GM18907 (cell line): ENCODE measurements around the gene NUAK1.

ENCODE experiments used
- ATAC-seq: cut with Tn5 transposase; IDR thresholded peaks from one replicate; pipeline ENCODE4 v1.9.1; 2021; ENCODE audit warnings: mild to moderate bottlenecking, moderate library complexity; ENCODE audit not compliant: unreplicated experiment

Gene NUAK1

DNA sequence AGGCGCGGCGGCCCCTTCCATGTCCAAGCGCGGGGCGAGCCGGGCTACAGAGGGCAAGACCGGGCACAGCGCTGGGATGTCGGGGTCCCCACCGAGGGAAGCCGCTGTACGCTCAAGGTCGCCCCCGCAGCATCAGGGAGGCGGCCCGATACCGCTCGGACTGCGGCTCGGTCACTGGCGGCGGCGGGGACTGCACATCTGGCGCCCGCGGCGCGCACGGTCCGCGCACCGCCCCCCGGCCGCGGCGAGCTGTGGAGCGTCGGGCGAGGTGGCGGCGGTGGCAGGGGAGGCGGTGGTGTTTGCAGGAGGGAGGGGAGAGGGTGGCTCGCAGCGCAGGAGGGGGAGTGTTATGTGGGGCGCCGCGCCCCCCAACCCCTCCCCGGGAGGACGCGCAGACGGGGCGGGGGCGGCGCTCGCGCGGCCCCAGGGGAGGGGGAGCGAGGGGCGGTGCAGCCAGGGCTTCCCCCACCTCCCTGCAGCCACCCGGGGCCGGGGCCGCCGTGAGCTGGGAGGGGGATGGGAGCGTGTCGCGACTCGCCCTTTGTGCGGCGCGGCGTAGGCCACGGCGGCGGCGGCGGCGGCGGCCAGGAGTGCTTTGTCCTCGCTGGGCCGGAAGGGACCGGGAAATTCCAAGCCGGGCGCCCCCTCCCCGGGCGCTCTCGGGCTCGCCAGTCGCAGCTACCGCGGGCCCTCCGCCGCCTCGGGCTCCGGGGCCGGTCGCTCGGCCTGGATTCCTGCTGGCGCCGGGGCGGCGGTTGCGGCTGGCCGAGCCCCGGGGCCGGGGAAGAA lies at the start of gene NUAK1:
NUAK1 (minus strand) TSS at position 322 of the 789 bp plus-strand sequence; CDS start at position 21, 301 bp downstream.
- ATAC-seq, result no peak

DNA sequence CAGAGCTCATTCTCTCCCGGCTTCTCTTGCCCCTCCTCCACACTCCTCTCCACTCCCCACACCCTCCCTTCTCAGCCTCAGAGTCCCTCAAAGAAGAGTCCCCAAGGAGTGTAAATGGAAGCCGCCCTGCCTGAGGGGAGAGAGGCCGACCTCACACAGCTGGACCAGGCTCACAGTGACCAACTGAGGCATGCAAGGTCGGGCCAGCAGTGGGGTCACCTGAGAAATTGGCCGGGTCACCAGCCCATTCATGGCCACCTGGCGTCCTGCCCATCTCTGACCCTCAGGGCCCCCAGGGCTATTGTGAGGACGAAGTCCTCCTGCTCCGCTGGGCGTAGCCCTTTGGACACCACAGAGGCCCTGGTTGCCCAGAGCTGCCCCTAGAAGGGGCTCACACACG lies 49.5 kb upstream of the NUAK1 start:
- no peak for ATAC-seq

DNA sequence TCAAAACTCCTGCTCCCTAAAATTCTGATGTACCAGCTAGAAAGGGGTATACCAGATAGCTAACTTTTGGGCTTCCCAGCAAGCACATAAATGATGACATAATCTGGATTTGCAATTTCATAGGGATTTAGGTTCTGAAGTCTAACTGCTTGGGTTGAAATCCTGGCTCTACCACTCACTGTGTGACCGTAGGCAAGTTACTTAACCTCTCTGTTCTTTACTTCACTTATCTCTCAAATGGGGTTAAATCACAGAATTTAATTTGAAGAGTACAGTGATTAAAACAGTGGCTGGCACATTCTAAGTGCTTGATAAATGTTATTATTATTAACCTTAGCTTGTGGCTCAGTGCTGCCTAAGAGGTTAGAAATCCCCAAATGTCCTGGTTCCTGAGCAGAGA lies 49.1 kb upstream of the NUAK1 start:
- ATAC-seq, result no peak

DNA sequence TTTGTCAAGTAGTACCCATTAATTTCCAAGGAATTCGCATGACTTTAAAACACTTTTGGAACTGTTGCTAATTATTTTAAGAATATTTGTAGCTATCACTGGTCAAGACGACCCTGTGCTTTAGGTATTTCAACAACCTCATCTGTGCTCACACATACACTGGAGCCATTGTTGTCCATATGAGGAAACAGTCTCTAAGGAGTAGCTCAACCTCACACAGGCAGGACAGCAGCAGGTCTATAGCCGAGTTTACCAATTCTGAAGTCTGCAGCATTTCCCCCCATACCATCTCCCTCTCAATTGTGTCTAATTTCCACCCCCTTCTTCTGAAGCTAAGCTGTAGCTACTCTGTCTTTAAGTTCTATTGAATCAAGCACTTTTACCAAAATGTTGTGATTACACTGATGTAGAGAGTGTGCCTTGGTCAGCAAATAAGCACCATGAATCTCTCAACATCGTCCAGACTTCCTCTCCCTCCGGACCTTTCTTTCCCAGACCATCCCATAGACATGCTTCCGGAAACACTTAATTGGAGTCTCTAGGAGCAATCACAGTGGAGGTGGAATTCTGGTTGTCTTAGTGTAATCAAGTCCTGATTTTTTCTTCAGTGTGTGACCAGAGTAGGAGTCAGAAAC lies 48.5 kb upstream of the NUAK1 start:
- no peak for ATAC-seq

DNA sequence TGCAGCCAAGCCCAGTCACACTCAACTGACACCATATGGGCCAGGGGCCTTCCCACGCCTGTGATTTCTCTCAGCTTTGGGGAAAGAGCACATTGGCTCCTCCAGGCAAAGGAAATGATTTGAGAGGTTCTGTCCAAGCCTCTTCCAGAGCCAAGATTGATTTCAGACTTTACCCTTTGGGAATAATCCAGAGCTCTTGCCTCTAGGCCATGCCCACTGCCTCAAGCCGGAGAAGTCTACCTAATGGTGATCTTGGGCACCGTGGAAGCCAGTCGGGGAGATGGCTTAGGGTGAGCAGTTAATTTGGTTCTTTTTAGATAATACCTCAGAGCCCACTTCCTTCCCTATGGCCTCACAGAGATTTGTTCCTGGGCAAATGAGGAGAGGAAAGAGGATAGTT lies 45.0 kb upstream of the NUAK1 start:
- ATAC-seq, result no peak

DNA sequence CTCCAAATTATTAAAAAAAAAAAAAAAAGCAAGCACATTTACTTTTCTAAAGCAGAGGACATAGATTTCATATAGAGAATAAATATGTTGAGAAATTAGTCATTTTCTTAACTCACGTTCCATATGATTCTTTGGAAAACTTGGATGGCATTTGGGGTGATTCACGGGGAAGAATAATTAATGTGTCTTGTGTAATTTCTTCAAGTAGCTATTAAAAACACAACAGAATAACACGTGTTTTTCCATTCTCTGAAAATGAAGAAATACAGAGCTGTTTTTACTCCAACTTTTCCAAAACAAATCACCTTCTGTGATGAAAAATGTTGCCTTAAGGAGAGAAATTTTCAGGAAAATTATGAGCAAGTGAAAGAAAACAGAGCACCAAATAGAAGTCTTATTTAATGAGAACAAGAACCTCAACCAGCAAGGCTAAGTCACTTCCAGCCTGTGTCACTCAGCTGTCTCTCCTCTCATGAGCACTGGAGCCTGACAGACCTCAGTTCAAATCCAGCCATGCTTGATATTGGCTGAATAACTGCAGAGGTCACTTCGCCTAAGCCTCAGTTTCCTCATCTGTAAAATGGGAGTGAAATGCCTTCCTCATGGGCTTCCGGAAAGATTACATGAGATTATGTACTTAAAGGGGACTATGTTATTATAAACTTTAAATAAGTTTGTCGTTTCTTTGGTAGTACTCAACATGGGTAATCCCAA lies 42.8 kb upstream of the NUAK1 start:
- no peak for ATAC-seq

DNA sequence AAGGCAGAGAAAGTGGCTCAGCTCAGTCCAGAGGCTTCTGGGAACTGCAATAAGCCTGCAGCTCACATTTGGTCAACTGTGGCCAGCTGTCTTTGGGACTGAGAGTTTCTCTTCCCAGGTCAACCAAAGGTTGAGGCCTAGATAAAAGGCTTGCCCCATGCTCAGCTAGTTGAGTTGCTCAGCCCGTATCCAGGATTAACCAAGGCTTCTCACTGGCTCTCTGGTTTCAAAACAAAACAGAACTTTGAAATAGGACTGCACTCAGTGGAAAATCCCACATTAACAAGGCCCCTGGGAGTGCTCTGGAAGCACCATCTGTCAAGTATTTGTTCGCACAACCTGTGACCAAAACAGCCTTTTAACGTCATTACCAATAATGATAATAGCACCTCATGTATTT lies 40.3 kb upstream of the NUAK1 start:
- ATAC-seq, result no peak

DNA sequence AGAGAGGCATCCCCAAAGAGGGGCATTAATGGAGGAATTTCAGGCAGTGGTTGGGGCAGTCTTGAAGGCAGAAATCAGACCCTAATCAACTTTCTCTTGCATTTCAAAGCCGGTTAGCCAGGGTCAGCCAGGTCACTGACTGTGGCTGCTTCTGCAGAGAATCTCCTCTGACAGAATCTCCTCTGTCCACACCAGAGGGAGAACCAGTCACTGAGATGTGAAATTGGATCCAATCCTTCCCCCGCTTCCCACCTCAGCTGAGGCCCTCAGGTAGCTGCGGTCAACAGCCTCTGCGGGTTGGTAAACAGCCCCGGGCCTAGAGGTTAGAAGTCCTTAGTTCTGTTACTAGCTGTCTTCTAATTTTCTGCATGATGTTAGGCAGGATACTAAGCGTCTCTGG lies 39.8 kb upstream of the NUAK1 start:
- no peak for ATAC-seq

DNA sequence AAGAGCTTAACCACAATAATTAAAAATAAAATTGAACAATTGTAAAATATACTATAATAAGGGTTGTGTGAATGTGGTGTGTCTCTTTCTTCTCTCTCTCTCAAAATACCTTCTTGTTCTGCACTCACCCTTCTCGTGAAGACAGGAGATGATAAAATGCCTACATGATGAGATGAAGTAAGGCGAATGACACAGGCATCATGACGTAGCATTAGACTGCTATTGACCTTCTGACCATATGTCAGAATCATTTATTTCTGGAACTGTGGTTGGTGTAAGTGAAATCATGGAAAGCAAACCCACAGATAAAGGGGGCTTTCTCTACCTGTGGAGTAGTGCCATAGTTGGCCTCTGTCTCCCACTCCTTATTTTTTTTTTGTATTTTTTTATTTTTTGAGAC lies 37.8 kb upstream of the NUAK1 start:
- no peak for ATAC-seq

DNA sequence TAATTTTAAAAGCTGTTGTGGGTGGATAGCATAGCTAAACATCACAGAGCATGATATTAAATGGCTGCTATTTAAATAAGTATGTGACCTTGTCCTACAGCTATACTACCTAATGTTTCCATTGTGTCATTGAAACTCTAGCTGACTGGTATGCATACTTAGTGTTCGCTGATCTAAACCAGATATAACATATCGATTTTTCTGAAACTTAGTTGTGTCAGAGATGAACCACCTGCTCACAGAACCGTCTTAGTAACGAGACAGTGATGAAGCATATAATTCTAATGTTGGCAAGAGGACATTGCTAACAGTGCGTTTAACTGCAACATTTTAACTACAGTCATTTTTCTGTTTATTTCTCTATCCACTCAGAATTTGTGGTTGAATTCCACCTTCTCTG lies 36.1 kb upstream of the NUAK1 start:
- no peak for ATAC-seq

DNA sequence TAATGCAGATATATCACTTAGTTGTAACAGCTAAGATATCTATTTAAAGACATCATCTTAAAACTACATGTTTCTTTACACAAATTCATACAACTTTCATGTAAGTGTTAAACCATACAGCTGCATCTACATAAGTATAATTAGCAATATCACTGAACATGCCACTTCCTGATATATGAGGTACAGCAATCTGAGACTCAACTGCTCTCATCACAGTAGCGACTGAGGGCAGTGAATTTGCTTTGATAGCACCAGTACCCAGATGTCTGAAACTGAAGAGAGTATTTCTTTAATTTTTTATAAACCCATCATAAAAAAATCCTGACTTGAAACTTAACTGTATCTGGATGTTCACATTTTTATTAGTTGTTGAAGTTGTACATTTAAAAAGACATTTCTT lies 34.7 kb upstream of the NUAK1 start:
- ATAC-seq, result no peak

DNA sequence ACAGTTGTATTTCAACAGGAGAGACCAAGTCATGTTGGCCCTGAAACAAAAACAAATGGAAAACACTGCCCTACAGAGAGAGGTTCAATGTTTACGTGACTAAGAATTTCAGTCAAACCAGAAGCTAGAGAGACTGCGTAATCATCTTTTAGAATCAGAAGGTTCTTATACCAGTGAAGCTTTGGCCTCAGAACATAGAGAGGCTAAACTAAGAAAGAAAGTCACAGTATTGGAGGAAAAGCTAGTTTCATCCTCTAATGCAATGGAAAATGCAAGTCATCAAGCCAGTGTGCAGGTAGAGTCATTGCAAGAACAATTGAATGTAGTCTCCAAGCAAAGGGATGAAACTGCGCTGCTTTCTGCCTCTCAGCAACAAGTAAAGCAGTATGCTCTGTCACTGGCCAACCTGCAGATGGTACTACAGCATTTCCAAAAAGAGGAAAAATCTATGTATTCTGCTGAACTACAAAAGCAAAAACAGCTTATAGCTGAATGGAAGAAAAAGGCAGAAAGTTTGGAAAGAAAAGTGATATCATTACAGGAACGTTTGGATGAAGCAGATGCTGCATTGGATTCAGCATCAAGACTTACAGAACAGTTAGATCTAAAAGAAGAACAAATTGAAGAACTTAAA lies 32.5 kb upstream of the NUAK1 start:
- ATAC-seq, result no peak

DNA sequence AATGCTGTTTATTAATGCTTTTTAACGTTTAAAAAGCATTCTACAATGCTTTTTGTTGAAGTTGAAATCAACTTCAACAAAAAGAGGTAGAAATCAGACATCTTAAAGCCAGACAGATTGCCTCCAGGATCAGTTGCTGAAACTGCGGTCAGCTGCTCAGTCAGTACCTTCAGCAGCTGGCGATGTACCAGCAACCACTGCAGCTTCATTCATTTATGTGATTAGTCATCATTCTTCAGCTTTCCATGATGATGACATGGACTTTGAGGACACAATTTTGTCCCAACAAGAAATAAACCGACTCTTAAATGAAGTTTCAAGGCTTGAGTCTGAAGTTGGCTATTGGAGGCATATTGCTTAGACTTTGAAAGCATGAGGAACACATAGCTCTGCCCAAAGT lies 31.5 kb upstream of the NUAK1 start:
- ATAC-seq, result no peak

DNA sequence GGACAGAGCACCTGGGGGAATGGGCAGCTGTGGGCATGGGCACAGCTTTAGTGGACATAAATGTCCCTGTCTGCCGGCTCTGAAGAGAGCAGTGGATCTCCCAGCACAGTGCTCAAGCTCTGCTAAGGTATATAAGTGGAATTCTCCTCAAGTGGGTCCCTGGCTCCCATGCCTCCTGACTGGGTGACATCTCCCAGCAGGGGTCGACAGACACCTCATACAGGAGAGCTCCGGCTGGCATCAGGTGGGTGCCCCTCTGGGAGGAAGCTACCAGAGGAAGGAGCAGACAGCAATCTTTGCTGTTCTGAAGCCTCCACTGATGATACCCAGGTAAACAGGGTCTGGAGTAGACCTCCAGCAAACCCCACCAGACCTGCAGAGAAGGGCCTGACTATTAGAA lies 25.0 kb upstream of the NUAK1 start:
- no peak for ATAC-seq

DNA sequence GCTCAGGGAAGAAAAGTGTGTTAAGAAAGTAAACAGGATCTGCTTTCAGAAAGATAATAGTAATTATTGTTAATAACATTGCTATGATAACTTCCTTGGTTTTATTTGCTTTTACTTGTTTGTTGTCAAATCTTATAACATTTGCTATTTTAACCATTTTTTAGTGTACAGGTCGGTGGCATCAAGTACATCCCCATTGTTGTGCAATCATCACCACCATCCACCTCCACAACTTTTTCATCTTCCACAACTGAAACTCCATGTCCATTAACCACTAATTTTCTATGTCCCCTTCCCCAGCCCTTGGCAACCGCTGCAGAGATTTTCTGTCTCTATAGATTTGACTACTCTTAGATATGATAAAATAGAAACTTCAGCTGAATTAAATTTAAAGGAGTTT lies 22.7 kb upstream of the NUAK1 start:
- ATAC-seq, result no peak

DNA sequence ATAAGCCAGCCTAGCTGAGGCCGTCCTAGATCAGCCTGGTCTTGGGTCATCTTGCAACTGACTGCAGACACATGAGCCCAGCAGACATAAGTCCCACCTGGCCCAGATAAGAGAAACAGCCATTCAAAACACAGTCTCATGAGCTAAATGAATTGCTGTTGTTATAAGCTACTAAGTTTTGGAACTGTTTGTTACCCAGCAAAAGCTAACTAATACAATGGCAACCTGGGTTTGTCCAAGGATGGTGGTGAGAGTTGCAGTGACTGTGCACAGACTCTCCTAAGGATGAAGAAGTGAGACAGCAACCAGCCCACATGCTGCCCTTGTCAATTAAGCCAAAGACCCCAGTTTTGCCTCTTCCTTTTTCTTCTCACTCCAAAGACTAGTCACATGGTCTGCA lies 22.2 kb upstream of the NUAK1 start:
- ATAC-seq, result no peak

DNA sequence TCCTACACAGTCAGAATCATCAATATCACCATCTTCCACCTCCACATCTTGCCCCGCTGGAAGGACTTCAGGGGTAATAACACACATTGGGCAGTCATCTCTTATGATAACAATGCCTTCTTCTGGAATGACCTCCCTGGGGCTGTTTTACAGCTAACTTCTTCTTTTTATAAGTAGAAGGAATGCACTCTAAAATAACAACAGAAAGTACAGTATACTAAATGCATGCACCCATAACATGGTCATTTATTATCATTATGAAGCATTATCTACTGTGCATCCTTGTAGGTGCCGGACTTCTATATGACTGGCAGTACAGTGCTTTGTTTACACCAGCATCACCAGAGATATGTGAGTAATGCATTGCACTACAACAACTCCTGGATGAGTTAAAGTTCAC lies 19.0 kb upstream of the NUAK1 start:
- no peak for ATAC-seq

DNA sequence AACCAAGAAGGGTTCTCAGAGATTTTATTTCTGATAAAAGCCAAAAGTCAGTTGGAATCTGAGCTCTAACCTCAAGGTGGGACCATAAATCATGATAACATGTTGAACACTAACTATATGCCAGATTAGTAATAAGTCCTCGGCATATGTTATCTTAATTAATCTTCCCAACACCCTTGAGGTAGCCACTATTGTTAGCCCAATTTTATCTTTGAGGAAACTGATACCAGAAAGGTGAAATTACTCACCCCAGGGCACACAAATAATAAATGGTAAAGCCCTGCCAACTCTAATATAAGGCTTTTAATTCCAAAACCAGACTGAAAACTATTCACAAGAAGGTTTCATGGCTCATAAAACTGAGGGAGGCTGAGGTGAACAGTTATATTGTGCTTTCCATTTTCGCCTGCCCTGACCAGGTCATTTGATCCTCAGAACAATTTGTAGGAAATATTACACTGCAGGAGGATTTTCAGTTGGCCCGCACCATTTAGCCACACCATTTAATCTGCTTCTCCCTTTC lies 16.1 kb upstream of the NUAK1 start:
- no peak for ATAC-seq

DNA sequence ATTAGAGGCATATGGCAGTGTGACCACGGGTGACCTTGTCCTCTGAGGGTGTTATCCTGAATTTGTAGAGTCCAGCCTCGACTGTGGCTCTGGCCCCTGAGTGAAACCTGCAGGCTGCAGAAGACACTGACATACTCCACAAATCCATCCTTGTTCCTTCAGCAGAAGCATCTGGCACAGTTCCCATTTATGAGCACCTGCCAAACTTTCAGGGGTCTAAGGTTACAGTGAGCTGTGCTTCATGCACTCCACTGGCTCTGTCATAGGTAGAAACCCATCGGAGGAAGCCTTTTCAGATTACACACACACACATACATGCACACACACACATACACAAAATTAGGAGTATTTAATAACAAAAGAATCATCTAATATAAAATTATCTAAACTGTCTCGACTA lies 13.6 kb upstream of the NUAK1 start:
- ATAC-seq, result no peak

DNA sequence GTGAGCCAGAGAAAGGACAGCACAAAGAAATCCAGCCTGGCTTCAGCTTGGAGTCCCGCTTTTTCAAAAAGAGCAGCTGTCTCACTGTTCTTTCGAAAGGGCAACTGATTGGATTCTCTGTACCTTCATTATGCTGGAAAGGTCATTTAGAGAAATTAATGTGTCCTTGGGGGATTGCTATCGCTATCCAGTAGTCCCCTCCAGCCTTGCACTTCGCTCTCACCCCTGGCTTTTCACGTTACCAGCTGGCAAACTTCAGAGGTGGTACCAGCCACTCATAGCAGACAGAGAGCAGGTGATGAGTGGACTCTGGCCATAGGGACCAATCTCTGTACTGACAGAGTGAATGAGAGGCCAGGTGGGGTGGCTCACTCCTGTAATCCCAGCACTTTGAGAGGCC lies 11.8 kb upstream of the NUAK1 start:
- no peak for ATAC-seq

DNA sequence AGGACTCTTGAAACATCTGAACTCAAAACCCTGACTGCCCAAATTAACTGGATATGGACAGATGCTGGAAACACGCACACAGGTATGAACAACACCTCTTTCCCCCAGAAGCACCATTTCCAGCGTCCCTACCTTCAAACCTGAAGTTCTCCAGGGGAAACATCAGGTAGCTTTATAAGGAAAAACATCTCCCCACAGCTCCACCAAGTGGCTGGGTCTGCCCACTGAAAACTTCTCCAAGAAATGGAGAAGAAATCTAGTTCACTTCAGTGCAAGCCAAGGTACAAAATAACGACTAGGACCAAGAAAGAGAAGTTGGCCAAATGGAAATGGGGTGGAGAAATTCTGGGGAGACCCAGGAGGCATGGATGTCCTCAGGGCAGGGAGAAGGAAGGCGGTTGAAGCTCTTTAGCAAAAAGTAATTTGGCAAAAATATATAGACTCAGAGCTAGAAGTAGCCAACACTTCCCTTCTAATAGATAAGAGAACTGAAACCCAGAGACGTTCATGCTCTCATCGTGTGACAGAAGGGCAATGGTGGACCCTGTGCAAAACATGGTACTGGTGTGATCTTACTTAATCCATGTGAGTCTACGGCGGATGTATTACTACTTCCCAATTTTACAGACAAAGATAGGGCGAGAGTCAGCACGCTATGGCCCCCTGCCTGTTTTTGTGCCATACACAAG lies 10.5 kb upstream of the NUAK1 start:
- ATAC-seq, result no peak
